ENCODE measurements around the gene BUD23. TPM values are rescaled to one million over a fixed set of nuclear protein-coding genes. Genes with fewer than 3 reads are reported as not detected.

The BUD23 gene
- total and polyA plus RNA-seq, 11 donors: 57.4 to 150 (median 69.6) TPM

DNA sequence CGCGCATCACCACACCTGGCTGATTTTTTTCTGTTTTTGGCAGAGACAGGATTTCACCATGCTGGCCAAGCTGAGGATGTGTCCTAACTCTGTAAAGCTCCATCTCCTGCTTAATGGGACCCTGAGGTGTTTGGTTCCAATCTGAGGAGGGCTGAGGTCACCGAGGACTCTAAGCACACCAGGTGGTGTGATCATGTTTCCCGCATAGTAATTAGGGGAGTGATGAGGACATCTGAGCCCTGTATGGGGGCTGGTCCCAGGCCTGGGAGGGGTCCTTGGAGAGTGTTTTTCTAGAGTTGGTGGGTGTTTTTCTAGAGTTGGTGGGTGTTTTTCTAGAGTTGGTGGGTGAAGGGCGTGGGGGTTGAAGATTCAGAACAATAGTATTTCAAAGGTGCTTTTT is 58.2 kb downstream of the BUD23 start:
- intact Hi-C loops (cut with DNase I): loop anchor here in 2 of 10 donors (10.0 kb wide), 2 partner anchors 103 to 113 kb away; partner anchors contain the start of gene METTL27 (in 1 of the 2)
- Histone ChIP-seq H3K9me3 (no peaks in the 10 kb centered on the region), H3K27ac (no peak overlapping the region), H3K4me3 (no peak overlapping the region), H3K4me1 (peaks cover 0 to 35% (median 12%) of the 10 kb centered on the region in 12 donors), H3K27me3 (no peaks in the 10 kb centered on the region), H3K36me3 (peaks cover 0 to 11% (median 6%) of the 10 kb centered on the region in 9 donors)
- ATAC-seq (no peak), DNase-seq (peak in 1 of 5 donors; percentile 9)
- WGBS, 4 donors: 83 to 94% (median 87%) methylated on average over 5 of the region's 5 CpGs
- TF ChIP-seq, protein P1, sequence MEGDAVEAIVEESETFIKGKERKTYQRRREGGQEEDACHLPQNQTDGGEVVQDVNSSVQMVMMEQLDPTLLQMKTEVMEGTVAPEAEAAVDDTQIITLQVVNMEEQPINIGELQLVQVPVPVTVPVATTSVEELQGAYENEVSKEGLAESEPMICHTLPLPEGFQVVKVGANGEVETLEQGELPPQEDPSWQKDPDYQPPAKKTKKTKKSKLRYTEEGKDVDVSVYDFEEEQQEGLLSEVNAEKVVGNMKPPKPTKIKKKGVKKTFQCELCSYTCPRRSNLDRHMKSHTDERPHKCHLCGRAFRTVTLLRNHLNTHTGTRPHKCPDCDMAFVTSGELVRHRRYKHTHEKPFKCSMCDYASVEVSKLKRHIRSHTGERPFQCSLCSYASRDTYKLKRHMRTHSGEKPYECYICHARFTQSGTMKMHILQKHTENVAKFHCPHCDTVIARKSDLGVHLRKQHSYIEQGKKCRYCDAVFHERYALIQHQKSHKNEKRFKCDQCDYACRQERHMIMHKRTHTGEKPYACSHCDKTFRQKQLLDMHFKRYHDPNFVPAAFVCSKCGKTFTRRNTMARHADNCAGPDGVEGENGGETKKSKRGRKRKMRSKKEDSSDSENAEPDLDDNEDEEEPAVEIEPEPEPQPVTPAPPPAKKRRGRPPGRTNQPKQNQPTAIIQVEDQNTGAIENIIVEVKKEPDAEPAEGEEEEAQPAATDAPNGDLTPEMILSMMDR (IDR thresholded peaks at IDR 0.05): no peak
- no peak for TF ChIP-seq POLR2A (IDR thresholded peaks at IDR 0.05)

DNA sequence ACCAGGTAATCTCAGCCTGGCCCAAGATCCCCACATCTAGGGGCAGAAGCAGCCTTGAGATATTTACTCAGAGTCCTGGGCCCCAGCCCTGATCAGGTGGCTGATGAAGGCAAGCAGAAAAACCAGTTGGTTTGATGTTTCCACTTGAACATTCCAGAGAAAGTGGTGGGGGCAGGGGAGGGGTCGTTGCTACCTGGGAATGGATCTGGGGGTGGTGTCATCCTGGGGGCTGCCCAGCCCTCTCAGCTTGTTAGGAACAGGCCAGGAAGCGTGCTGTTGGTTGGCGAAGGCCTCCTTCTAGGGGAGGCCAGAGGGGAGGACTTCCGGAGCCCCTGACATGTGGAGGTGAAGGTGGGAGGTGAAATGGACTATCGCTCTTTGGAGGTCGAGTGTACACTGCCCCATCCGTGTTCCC is 58.9 kb downstream of the BUD23 start:
- no peak overlapping the region for H3K27ac ChIP-seq
- peaks cover 0 to 36% (median 11%) of the 10 kb centered on the region in 12 donors for H3K4me1 ChIP-seq
- TF ChIP-seq, protein P1 (IDR thresholded peaks at IDR 0.05): no peak
- no peak for TF ChIP-seq POLR2A (IDR thresholded peaks at IDR 0.05)
- H3K4me3 ChIP-seq: no peak overlapping the region
- H3K9me3 ChIP-seq: no peaks in the 10 kb centered on the region
- no peaks in the 10 kb centered on the region for H3K27me3 ChIP-seq
- intact Hi-C loops (cut with DNase I): loop anchor here in 2 of 10 donors (10.0 kb wide), 2 partner anchors 102 to 112 kb away; partner anchors contain the start of gene METTL27 (in 1 of the 2)
- peaks cover 0 to 3% (median 0%) of the 10 kb centered on the region in 9 donors for H3K36me3 ChIP-seq
- 53 to 65% (median 56%) methylated on average over 6 to 7 of the region's 7 CpGs for WGBS, 4 donors
- peak in 1 of 5 donors; percentile 31 for DNase-seq
- no peak for ATAC-seq

DNA sequence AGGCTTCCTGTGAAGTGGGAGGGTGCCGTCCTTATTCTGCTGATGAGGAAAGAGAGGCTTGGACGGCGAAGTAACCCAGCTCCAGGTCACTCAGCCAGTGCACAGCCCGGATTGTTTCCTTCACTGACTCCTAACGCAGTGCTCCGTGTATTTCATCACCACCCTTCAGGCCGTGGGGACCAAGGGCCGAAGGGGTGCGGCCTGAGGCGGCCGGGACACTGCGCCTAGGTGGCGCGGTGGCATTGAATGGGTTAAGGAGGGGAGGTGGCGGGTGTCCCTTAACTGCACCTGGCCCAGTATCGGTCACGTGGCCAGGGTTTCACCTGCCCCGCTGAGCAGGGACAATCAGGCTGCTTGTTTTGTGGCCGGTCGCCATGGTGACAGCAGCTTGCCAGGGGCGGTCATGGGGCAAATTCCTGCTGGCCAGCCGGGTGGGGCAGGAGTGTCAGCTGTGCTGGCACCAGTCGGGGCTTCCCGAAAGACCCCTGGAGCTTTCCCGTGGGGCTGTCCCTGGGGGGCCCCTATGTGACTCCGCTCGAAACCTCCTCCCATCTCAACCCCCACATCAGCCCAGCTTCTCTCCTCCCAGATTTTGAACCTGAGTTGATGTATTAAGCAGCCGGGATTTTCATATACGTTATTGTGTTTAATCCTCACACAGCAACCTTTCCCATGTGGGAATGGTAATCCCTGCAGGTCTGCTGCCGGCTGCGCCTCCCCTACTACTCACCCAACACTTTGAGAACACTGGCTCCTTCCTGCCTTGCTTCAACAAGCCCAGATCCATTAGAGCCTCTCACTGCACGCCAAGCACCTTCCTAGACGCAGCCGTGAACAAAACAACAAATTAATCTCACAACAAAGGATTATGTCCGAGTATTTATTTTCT is 59.6 kb downstream of the BUD23 start:
- Histone ChIP-seq H3K9me3 (no peaks in the 10 kb centered on the region), H3K36me3 (no peaks in the 10 kb centered on the region), H3K27ac (no peak overlapping the region), H3K27me3 (no peaks in the 10 kb centered on the region), H3K4me3 (no peak overlapping the region), H3K4me1 (peaks cover 0 to 29% (median 5%) of the 10 kb centered on the region in 12 donors)
- no peak for ATAC-seq
- peak in 1 of 5 donors; percentile 63 for DNase-seq
- WGBS, 4 donors: 34 to 41% (median 39%) methylated on average over 22 to 35 of the region's 35 CpGs
- TF ChIP-seq, protein P1 (IDR thresholded peaks at IDR 0.05): no peak
- TF ChIP-seq POLR2A (IDR thresholded peaks at IDR 0.05): no peak
- intact Hi-C loops (cut with DNase I): loop anchor here in 2 of 10 donors (10.0 kb wide), 2 partner anchors 102 to 112 kb away; partner anchors contain the start of gene METTL27 (in 1 of the 2)

DNA sequence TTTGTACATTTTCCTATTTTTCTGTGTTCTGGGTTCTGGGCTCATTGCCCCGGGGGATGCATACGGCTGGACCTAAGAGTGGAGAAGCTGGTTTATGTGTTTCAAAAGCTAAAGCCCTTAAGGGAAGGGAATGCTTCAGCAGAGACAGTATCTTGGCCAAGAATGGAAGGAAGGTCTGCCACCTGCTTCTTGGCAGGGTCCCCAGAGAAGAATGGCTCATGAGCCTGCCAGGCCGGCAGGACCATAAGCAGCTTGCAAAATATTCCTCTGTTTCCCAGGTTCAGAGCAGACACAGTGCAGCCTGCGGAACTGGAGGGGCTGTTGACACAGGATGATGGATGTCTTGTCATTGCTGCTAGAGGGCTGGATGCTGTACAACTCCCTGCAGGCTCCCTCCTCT is 63.0 kb downstream of the BUD23 start:
- TF ChIP-seq, protein P1 (IDR thresholded peaks at IDR 0.05): no peak
- no peak for TF ChIP-seq POLR2A (IDR thresholded peaks at IDR 0.05)
- no peaks in the 10 kb centered on the region for H3K27me3 ChIP-seq
- 37 to 56% (median 54%) methylated on average over 3 to 4 of the region's 4 CpGs for WGBS, 4 donors
- DNase-seq (peak in 2 of 5 donors; percentile 16 to 24), ATAC-seq (peak in 2 of 4 donors; percentile 21 to 41)
- H3K27ac ChIP-seq: no peak overlapping the region
- H3K4me3 ChIP-seq: no peak overlapping the region
- H3K36me3 ChIP-seq: no peaks in the 10 kb centered on the region
- peaks cover 0 to 19% (median 0%) of the 10 kb centered on the region in 12 donors for H3K4me1 ChIP-seq
- intact Hi-C loops (cut with DNase I): loop anchor here in 2 of 10 donors (10.0 kb wide), 2 partner anchors 98 to 108 kb away; partner anchors contain the start of gene METTL27 (in 1 of the 2)
- no peaks in the 10 kb centered on the region for H3K9me3 ChIP-seq

All from heart left ventricle (tissue), 16 donors.